Measurements from ENCODE around the gene RSBN1L.

DNA sequence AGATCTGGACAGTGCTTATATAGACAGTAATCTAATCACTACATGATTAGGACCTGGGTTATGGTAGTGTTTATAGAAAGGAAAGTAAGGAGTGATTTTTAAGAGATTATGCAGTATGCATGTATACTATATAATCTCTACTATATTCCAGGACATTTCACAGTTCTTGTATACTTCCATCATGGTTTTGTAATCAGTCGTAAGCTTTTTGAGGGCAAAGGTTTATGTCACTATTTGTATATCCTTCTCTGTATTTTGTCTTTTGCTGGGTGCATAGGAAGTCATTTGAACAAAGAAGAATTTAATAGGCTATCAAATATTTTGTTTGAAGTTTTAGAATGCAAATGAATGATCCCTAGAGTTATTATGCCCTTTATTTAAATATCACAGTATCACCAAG is 39.2 kb downstream of the RSBN1L start:
- TF ChIP-seq JUNB (IDR thresholded peaks at IDR 0.05): no peak
- TF ChIP-seq NR3C1 (IDR thresholded peaks at IDR 0.05): no peak
- no peak for TF ChIP-seq CTCF (IDR thresholded peaks at IDR 0.05)
- TF ChIP-seq RAD21 (conservative IDR thresholded peaks at IDR 0.05 in 1 of 2, IDR thresholded peaks at IDR 0.05 in 1 of 2): no peak
- TF ChIP-seq POLR2A (IDR thresholded peaks at IDR 0.05; ENCODE audit: low read length): no peak
- no peak for TF ChIP-seq JUN (IDR thresholded peaks at IDR 0.05)
- TF ChIP-seq EP300 (IDR thresholded peaks at IDR 0.05): no peak
